Activated CD4-positive, alpha-beta T cell treated with anti-CD3 and anti-CD28 coated beads, Interleukin-2, amount 10 ng/mL, durations not matched to agents 24 days and 14 days (primary cell): Measurements from ENCODE around the gene DNAH3. TPM values are rescaled to one million over a fixed set of nuclear protein-coding genes. Genes with fewer than 3 reads are reported as not detected.
A peak's percentile ranks its signal among the peaks of the same experiment; 100 is the strongest.
"Not testable (repeated sequence)": the region's sequence is repeated elsewhere in the genome, so short reads cannot be mapped to it uniquely, and the experiment has no call there.

Experiments used
- DNase-seq: peaks from one replicate; pipeline ENCODE4 v3.0.0; 2022
- H3K27ac Mint-ChIP-seq: one replicate; pipeline ENCODE4 v1.8.0; 2022; ENCODE audit warnings: mild to moderate bottlenecking, mixed read lengths
- H3K27me3 Mint-ChIP-seq: one replicate; pipeline ENCODE4 v1.8.0; 2022; ENCODE audit warnings: mixed read lengths
- H3K36me3 Mint-ChIP-seq: one replicate; pipeline ENCODE4 v1.8.0; 2022; ENCODE audit warnings: low read depth, mild to moderate bottlenecking, mixed read lengths
- H3K4me1 Mint-ChIP-seq: one replicate; pipeline ENCODE4 v1.8.0; 2021; ENCODE audit warnings: mixed read lengths
- H3K4me3 Mint-ChIP-seq: one replicate; pipeline ENCODE4 v1.8.0; 2022; ENCODE audit warnings: mild to moderate bottlenecking, moderate library complexity, mixed read lengths
- H3K9me3 Mint-ChIP-seq: one replicate; pipeline ENCODE4 v1.8.0; 2021; ENCODE audit warnings: mixed read lengths
- intact Hi-C: fragments of 100-400 bp; cut with micrococcal nuclease; formaldehyde crosslinking; loops from one replicate; pipeline ENCODE4 v1.15.1; 2023
- total RNA-seq: library from RNA; stranded (reverse); gene quantifications from 2 replicates; pipeline ENCODE4 v1.2.3, GENCODE V29; 2022

The DNAH3 gene
- total RNA-seq, 1 donor from 2014 or later, result not detected

- H3K27me3 Mint-ChIP-seq, result peaks cover 3% of the 10 kb centered on the region
- no peaks in the 10 kb centered on the region for H3K4me1 Mint-ChIP-seq
- no peaks in the 10 kb centered on the region for H3K9me3 Mint-ChIP-seq
- DNase-seq, result no peak
- H3K36me3 Mint-ChIP-seq, result no peaks in the 10 kb centered on the region
- no peak overlapping the region for H3K4me3 Mint-ChIP-seq
- no peak overlapping the region for H3K27ac Mint-ChIP-seq
- intact Hi-C loops, result no loop called here
Measured at GRCh38 chr16:20960899-20961298, 189.7 kb downstream of the DNAH3 start.

- no peak for DNase-seq
- H3K36me3 Mint-ChIP-seq, result no peaks in the 10 kb centered on the region
- H3K27me3 Mint-ChIP-seq, result peaks cover 6% of the 10 kb centered on the region
- H3K27ac Mint-ChIP-seq, result no peak overlapping the region
- no peak overlapping the region for H3K4me3 Mint-ChIP-seq
- intact Hi-C loops, result no loop called here
- H3K9me3 Mint-ChIP-seq, result no peaks in the 10 kb centered on the region
- no peaks in the 10 kb centered on the region for H3K4me1 Mint-ChIP-seq
Measured at GRCh38 chr16:20957153-20957552, 193.5 kb downstream of the DNAH3 start.

DNA sequence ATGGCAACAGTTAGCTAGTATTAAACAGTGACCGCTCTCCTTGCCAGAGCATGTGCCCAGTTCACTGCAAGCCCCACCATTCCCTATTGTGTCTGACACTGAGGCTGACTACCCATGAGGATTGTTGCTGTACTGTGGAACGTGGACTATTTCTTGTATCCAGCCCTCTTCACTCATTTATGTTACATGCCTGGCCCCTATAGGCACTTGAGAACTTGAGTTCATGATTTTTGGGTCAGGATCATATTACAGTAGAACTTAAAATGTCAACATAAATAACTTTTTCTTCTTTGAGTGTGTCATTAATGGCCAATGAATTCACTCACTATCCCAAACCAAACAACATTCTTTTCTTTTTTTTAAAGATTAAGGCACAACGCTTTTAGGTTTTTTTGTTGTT lies 194.3 kb downstream of the DNAH3 start:
- no peaks in the 10 kb centered on the region for H3K4me1 Mint-ChIP-seq
- intact Hi-C loops, result no loop called here

GRCh38 chr16:20954574-20954973 lies 196.1 kb downstream of the DNAH3 start:
- no peak for DNase-seq
- Mint-ChIP-seq H3K4me3 (no peak overlapping the region), H3K27ac (no peak overlapping the region), H3K27me3 (peaks cover 14% of the 10 kb centered on the region), H3K9me3 (no peaks in the 10 kb centered on the region), H3K36me3 (no peaks in the 10 kb centered on the region), H3K4me1 (no peaks in the 10 kb centered on the region)
- intact Hi-C loops, result no loop called here

More for the DNA sequence above, 194.3 kb downstream of the DNAH3 start:
- Mint-ChIP-seq H3K27me3 (peaks cover 6% of the 10 kb centered on the region), H3K4me3 (no peak overlapping the region), H3K36me3 (no peaks in the 10 kb centered on the region), H3K27ac (no peak overlapping the region), H3K9me3 (no peaks in the 10 kb centered on the region)
- DNase-seq, result no peak

GRCh38 chr16:20952139-20952920 lies 198.3 kb downstream of the DNAH3 start:
- no peaks in the 10 kb centered on the region for H3K9me3 Mint-ChIP-seq
- no peaks in the 10 kb centered on the region for H3K36me3 Mint-ChIP-seq
- peaks cover 14% of the 10 kb centered on the region for H3K27me3 Mint-ChIP-seq
- intact Hi-C loops, result no loop called here
- H3K4me3 Mint-ChIP-seq, result no peak overlapping the region
- H3K27ac Mint-ChIP-seq, result no peak overlapping the region
- DNase-seq, result no peak
- H3K4me1 Mint-ChIP-seq, result no peaks in the 10 kb centered on the region

DNA sequence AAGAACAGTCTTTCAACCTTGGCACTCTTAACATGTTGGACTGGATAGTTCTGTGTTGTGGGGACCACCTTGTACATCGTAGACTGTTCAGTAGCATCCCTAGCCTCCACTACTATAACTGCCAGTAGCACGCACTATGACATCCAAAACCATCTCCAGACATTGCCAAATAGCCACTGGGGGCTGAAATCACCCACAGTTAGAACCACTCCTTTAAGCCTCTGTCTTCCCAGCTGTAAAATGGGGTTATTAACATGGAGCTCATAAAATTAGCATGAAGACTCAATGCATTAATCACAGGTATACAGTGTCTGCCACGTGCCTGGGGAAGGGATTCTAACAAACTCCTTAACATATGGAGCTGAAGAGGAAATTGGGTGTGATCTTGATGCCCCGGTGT lies 200.4 kb downstream of the DNAH3 start:
- intact Hi-C loops, result no loop called here
- no peaks in the 10 kb centered on the region for H3K9me3 Mint-ChIP-seq
- no peaks in the 10 kb centered on the region for H3K36me3 Mint-ChIP-seq
- H3K27me3 Mint-ChIP-seq, result peaks cover 11% of the 10 kb centered on the region
- H3K4me1 Mint-ChIP-seq, result peaks cover 5% of the 10 kb centered on the region
- no peak overlapping the region for H3K4me3 Mint-ChIP-seq
- no peak overlapping the region for H3K27ac Mint-ChIP-seq
- DNase-seq, result no peak

DNA sequence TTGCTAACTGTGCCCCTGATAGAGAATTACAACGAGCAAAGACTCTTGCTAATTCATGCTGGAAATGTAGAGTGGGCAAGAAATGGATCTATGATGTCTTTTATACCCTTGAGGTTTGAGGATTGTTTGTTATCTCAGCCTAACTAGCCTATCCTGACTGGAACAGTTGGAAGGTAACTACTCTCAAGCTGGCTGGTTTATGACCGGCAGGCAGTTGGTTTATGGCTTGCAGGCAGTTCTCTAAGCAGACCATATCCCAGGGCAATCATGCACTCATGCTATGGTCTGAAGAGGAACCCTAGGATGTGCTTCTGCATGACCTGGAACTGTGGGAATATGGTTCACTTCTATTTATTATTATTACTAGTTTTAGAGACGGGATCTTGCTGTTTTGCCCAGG lies 201.0 kb downstream of the DNAH3 start:
- Mint-ChIP-seq H3K27me3 (peaks cover 9% of the 10 kb centered on the region), H3K36me3 (no peaks in the 10 kb centered on the region), H3K27ac (no peak overlapping the region), H3K9me3 (no peaks in the 10 kb centered on the region), H3K4me1 (peaks cover 11% of the 10 kb centered on the region), H3K4me3 (no peak overlapping the region)
- DNase-seq, result no peak
- intact Hi-C loops, result no loop called here

DNA sequence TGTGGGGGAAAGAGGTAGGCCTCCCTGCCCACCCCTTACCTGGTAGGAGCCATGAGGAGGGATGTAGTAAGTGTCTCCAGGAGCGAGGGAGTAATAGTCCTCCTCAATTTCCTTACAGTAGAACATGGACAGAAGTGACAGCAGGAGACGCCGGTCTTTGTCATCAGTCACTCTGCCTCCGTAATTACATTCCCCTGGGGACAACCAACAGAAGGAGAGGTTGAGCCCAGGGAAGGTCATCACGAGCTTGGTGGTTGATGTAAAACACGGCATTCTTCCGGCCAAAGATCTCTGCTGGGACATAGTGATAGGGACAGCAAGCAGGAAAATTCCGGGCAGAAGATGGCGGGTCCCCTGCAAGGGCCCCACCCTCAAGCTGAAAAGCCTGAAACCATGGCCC lies 202.2 kb downstream of the DNAH3 start:
- Mint-ChIP-seq H3K4me3 (no peak overlapping the region), H3K4me1 (peaks cover 22% of the 10 kb centered on the region), H3K27ac (no peak overlapping the region), H3K27me3 (peaks cover 8% of the 10 kb centered on the region), H3K9me3 (no peaks in the 10 kb centered on the region), H3K36me3 (no peaks in the 10 kb centered on the region)
- intact Hi-C loops, result no loop called here
- DNase-seq, result no peak

- intact Hi-C loops, result no loop called here
- H3K36me3 Mint-ChIP-seq, result no peaks in the 10 kb centered on the region
- peaks cover 7% of the 10 kb centered on the region for H3K27me3 Mint-ChIP-seq
- peaks cover 37% of the 10 kb centered on the region for H3K4me1 Mint-ChIP-seq
- no peak overlapping the region for H3K4me3 Mint-ChIP-seq
- H3K27ac Mint-ChIP-seq, result peak overlapping the region; percentile 10
- H3K9me3 Mint-ChIP-seq, result no peaks in the 10 kb centered on the region
- no peak for DNase-seq
Measured at GRCh38 chr16:20946015-20946629, 204.5 kb downstream of the DNAH3 start.

GRCh38 chr16:20945575-20945875 lies 205.1 kb downstream of the DNAH3 start:
- H3K9me3 Mint-ChIP-seq, H3K27me3 Mint-ChIP-seq, H3K27ac Mint-ChIP-seq, H3K36me3 Mint-ChIP-seq, H3K4me3 Mint-ChIP-seq, DNase-seq: not testable (repeated sequence)
- H3K4me1 Mint-ChIP-seq, result peaks cover 40% of the 10 kb centered on the region
- intact Hi-C loops, result loop anchor here (2.0 kb wide), 2 partner anchors 45 to 95 kb away; partner anchors contain the start of genes DCUN1D3 and LYRM1

GRCh38 chr16:20944861-20945574 lies 205.6 kb downstream of the DNAH3 start:
- Mint-ChIP-seq H3K27me3 (no peaks in the 10 kb centered on the region), H3K9me3 (no peaks in the 10 kb centered on the region), H3K4me1 (peaks cover 40% of the 10 kb centered on the region), H3K27ac (peak overlapping the region; percentile 67), H3K4me3 (no peak overlapping the region), H3K36me3 (no peaks in the 10 kb centered on the region)
- DNase-seq, result peak; percentile 89
- intact Hi-C loops, result loop anchor here (2.0 kb wide), 2 partner anchors 44 to 94 kb away; partner anchors contain the start of genes DCUN1D3 and LYRM1

DNA sequence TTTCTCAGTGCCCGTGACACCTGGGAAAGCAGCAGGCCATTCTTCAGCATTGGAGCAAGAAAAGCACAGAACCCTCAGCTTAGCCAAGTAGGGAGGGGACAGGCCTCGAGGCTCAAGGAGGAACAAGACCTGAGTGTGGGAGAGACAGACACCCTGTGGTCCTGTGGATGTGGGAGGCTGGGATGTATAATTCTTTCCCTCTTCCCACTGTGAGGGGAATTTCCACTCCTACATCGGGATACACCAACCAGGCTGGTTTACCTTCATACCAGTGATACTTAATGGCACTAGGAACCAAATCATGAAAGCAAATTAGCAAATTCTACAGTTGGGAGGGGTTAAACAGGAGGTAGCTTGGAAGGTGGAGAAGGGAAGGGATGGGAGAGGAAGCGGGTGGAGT lies 208.4 kb downstream of the DNAH3 start:
- Mint-ChIP-seq H3K9me3 (no peaks in the 10 kb centered on the region), H3K36me3 (no peaks in the 10 kb centered on the region), H3K4me1 (peaks cover 51% of the 10 kb centered on the region), H3K27ac (peak overlapping the region; percentile 43), H3K4me3 (no peak overlapping the region), H3K27me3 (no peaks in the 10 kb centered on the region)
- DNase-seq, result no peak
- intact Hi-C loops, result no loop called here

GRCh38 chr16:20941636-20941926 lies 209.1 kb downstream of the DNAH3 start:
- Mint-ChIP-seq H3K9me3 (no peaks in the 10 kb centered on the region), H3K27ac (peak overlapping the region; percentile 57), H3K4me3 (peak overlapping the region; percentile 29), H3K27me3 (no peaks in the 10 kb centered on the region), H3K4me1 (peaks cover 51% of the 10 kb centered on the region), H3K36me3 (no peaks in the 10 kb centered on the region)
- DNase-seq, result peak; percentile 57
- intact Hi-C loops, result loop anchor here (2.0 kb wide), 1 partner anchor 31 kb away; no protein-coding TSS in a partner anchor
